Right lung (tissue), 5 donors: ENCODE measurements around the gene CACNA1D. TPM values are rescaled to one million over a fixed set of nuclear protein-coding genes. Genes with fewer than 3 reads are reported as not detected.
"Not testable (repeated sequence)": the region's sequence is repeated elsewhere in the genome, so short reads cannot be mapped to it uniquely, and the experiment has no call there.

ENCODE experiments used
- DNase-seq, 2 donors: peaks; one replicate each; pipeline ENCODE4 v3.0.0-alpha.2; 2013
- polyA plus RNA-seq, 5 donors: library from polyadenylated mRNA; unstranded; fragments of 120-200 nt; gene quantifications; one replicate each; pipeline versions ENCODE4 v1.2.1 to v1.2.3, GENCODE V29; 2013; ENCODE audit warnings: inconsistent platforms in 1 of 5, low replicate concordance in 1 of 5; ENCODE audit not compliant: insufficient read length in 5 of 5, insufficient read depth in 1 of 5

Gene CACNA1D
- polyA plus RNA-seq, 5 donors, result 41.9 to 56.4 (median 53.0) TPM

DNA sequence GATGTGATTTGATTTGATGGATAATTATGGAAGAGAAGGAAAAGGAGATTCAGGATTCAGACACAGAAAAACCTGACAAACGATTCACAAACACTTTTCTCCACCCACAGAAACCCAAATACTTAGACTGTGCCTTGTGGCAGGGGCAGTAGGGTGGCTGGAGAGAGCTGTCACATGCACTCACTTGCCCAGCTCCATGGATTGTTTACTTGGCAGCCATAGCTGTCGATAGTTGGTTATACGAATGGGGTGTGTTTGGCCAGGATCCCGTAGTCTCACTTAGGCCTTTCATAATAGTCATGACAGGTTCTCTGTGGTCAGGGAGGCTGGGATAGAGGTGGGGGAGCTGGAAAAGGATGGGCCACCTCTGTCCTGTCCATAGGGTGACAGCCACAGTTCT, 76.9 kb downstream of the CACNA1D start:
- DNase-seq, result no peak

DNA sequence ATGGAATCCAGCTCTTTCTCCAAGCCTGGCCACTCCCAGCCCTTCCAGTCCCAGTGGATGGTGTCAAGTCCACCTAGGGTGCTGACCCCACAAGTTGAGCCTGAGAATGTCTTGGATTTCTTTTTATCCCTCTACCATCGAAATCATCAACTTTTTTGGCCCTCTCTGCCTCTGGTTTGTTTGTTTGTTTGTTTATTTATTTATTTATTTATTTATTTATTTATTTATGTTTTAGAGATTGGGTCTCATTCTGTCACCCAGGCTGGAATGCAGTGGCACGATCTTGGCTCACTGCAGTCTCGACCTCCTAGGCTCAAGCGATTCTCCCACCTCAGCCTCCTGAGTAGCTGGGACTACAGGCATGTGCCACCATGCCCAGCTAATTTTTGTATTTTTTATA, 77.8 kb downstream of the CACNA1D start:
- not testable (repeated sequence) for DNase-seq

DNA sequence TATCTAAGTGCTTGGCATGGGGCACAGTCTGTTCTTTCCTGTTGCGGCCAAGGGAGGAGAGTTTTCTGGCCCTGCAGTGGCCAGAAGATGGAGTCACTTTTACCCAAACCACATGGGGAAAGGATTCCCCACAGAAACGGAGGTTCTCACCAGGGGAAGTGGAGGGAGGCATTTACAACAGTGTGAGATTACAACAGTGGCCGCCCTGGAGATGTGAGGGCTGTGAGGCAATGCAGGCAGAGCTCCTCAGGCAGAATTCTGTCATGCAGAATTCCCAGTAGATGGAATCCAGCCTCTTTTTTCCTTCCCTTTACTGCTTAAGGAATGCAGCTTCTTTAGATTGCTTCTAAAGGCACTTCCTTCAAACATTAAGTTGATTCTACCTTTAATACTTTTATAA, 83.1 kb downstream of the CACNA1D start:
- DNase-seq, result peak; percentile 22 to 24

DNA sequence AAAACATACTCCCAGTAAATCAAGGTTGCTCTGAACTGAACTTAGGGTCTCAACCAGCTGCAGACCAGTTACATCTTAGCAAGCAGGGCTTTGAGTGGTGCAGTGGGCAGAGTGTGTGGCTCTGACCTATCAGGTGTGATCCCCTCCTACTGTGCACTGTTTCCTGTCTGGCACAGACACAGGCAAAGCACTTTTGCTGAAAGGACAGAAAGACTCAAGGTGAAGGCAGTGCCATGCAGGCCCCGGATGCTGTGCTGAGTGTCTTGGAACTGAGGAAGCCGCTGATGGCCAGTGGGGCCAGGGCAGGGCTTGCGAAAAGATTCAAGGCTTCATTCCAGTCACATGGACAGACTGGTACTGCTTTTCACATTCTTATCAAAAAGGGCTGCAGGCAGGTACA, 85.2 kb downstream of the CACNA1D start:
- DNase-seq, result no peak

DNA sequence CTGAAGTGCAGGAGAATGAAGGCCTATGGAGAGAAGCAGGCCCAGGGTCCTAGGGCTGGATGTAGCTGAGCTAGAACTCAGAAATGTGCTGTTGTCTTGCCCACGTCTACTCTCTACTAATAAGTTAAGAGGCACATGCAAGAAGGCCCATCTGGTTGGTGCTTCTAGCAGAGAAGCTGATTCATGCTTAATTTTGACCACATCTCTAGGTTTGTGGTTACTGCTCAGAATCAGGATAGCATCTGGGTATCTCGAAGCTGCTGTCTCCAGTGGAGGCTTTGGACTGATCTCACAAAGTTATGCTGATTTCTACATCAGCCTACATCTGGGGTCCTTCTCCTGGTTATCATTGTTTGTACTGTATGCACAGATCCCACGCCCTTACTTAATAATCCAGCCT, 87.3 kb downstream of the CACNA1D start:
- no peak for DNase-seq

DNA sequence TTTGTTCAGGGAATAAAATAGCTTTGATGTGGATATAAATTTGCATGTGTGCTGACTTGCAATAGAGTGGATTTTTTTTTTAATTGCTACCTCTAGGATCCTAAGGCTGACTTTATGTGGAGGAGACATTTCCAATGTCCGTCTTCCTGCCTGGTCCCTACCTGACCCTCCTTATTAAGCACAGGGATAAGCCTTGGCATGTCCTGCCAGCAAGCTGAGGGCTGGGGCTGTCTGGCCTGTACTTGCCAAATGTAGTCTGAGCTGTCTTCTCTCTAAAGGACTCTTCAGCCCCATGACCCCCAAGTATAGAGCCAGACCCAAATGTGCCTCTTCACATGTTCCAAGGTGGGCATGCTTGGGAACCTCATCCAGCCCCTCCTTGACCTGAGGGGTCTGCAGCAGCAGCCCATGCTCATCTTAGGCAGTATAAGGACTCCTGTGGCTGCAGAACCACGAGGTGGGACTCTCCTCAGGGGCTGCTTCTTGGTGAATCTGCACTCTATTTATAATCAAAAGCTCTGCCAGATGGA, 88.8 kb downstream of the CACNA1D start:
- DNase-seq, result no peak

DNA sequence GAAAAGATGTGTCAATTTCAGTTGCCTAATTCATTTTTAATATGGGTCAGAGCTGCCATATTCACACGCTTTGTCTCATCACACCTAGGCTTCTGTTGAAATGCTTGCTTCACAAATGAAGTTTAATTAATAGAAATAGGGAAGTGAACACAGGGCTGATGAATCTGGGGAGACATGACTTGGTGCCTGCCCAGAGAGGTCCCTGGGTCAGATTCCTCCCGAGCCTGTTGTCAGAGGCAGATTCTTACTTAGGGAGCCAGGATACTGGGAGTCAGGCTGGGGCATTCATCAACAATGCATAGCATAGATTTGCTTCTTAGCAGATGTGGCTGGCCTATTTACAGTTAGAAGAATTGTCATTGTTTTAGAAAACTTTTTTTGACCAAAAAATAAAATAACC, 90.6 kb downstream of the CACNA1D start:
- DNase-seq, result no peak

DNA sequence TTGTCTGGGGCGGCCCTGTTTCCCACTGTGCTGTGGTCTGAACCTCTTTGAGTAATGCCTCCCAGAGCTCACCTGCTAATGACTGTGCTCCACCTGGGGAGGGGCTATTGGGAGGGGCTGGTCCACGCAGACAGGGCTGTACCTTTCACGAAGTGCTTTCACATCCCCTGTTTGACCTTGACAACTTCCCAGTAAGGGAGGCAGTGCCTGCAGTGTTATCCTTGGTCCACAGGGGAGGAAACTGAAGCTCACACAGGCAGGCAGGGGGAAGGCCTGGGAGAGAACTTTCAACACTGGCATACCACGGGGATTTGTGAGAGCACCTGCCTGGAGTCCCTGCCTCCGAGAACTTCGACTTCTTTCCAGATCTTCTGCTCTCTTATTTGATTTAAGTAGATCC, 91.2 kb downstream of the CACNA1D start:
- DNase-seq, result no peak

DNA sequence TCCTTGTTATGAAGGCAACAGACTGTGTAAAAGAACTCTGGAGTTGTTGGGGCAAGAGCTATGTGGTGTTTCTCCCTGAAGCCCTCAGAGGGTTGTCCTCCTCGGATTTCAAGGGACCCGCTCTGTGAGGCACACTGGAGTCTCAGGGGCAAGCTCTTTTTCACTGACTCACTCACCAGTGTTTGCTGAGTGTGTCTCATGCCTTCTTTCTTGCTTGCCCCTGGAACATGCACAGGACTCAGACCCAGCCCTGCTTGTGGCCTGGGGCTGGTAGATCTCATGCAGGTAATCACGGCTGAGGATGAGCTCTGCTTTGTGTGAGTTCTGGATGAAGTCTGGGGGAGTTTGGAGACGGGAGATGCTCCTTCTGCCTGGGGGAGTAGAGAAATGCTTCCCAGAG, 93.7 kb downstream of the CACNA1D start:
- no peak for DNase-seq

DNA sequence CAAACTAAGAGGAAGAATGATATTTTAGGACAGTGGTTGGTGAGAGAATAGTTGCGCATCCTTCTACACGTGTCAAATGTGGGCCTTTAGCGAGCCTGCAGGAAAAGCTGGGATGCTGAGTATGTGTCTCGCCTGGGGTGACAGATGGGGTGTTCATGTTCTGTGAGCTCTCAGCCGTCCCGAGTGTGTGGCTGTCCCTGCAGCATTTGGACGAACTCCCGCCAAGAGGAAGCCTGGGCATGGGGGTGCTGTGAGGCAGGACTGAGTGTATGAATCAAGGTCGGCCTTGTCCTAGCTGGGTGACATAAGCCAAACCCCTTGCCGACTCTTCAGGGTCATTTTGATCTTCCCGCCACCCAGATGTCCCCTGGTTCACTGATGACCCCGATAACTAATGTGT, 94.8 kb downstream of the CACNA1D start:
- DNase-seq, result no peak

DNA sequence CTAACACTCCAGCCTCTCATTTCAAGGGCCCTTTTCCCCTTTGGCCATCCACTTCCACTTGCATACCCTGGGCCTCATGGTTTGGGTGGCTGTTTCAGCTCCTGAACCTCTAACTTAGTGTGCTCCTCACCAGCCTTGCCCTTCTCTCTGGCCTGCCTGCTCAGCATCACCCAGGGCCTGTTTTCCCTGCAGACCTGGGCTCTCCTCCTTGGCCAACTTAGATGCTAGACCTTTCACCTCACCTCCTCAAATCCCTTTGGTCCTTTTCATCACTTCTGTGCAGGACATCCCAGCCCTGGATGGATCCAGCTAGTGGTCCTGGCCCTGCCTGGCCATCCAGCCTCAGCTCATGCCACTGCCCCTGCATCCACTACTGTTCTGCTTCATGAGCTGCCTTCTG, 95.4 kb downstream of the CACNA1D start:
- no peak for DNase-seq

DNA sequence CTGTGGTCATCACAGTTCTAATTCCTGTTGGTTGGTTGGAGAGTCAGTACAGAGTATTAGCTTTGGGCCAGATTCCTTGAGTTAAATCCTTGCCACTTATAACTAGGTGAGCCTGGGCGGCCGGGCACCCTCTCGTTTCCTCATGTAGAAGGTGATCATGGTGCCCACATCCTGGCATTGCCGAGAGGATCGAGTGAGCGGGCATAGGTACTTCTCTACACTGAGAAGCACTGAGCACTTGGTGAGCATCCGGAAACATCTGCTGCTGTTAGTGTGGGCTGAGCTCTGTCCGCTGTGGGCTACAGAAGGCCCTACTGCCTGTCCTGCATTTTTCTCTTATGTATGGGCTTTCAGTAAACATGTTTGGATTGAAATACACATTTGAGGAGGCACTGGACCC, 96.2 kb downstream of the CACNA1D start:
- DNase-seq, result no peak

DNA sequence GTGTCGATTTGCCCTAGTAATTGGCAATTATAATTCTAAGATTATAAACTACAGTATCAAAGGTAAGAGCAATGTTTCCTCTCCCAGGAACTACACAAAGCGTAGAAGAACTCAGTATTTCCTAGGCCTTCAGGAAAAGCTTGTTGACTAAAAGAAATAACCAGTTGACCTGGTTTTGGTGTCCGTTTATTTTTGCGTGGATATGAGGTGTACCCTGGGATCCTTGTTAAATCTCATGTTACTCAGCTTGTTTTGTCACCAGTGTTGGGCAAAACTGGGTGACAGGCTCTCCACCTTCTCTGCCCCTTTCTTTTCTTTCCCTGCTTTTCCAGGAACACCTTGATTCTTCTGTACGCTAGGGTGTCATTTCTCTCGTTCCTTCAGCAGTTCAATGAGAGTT, 97.2 kb downstream of the CACNA1D start:
- DNase-seq, result no peak

DNA sequence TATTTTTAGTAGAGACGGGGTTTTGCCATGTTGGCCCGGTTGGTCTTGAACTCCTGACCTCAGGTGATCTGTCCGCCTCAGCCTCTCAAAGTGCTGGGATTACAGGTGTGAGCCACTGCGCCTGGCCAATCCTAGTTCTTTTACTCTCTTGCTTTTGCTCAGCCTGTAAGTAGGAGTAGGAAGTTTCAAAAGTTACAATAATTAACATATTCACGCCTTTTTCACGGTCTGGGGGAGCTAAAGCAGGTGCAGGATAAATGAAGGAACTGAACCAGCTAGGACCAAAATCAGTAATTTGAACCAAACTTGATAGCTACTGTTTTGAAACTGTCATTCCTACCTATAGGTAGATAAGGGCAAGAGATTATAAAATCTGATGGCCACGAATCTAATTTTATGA, 98.5 kb downstream of the CACNA1D start:
- no peak for DNase-seq

DNA sequence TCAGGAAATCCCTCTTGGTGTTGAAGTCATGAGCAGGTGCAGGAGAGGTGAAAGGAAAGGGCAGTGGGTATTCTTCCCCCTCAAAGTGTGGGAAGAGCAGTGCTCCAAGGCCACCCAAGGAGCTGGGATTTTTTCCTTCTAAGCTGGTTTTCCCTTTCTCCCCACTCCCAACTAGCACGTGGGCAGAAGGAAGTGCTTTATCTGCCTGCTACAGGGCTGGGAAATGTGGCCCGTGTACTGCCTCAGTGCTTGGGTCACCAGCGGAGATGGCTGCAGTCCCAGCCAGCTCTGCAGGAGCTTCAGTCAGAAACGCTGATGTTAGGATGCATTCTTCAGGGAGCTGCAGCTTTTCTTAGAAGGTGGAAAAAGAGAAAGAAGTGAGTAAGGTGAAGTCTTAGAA, 99.2 kb downstream of the CACNA1D start:
- no peak for DNase-seq

DNA sequence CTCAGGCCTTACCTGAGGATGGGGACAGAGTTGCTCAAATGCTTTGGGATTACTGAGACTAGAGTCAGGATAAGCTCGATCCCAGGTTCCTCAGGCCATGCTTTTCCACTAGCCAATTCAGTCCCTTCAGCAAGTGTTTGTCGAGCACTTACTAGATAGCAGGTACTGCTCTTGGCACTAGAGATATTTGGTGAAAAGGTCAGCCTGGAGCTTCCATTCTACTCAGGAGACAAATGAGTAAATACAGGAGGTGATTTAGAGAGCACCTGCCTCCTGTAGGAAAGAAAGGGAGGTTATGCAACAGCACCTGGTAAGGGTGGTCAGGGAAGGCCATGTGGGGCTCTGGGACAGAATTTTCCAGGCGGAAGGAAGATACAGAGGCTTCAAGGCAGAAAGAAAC, 99.9 kb downstream of the CACNA1D start:
- DNase-seq, result no peak

DNA sequence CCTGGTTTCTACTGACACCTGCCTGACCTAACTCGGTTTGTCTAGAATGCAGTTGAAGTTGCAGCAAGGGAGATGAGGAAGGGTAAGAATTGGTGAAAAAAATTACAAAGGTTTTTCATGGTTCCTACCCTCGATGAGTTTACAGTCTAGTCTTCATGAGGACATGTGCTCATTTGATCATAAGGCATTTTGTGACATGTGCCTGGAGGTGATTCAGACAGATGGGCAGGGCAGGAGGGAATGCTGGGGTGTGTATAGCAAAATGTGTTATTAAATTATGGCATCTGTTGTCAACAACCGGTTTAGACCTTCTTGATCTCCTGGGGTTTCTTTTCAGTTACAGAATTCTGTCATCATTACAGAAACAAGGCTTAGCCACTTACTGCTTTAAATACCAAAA, 101.2 kb downstream of the CACNA1D start:
- no peak for DNase-seq

DNA sequence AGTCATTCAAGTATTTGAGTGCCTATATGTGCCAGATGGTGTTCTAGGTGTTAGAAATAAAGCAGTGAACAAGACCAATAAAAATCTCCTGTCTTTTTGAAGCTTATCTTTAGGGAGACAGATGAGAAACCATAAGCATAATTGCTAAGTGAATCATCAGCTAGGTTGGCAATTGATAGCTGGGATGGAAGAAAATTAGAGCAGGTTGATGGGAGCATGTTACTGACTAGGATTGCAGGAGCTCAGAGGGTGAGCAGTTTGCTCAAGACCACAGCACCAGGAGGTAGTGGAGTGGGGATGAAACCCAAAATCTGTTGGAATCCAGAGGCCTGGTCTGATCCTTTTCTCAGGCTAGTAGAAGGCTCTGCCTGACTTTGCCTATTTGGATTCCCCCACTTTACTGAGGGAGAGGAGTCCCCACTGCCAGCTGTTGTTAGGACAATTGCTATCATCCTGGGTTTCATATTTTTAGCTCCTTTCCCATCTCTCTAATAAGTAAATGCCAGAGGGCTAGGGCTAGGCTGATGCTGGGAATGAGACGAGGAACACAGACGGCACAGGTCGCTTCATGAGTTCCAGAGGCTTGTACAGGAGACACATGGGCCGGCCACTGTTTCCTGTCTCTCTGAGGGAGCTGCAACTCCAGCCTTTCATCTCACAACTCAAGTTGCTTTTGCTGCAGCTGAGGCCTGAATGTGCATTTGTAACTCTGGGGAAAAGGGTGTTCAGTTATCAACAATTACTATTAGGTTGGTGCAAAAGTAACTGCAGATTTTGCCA, 102.9 kb downstream of the CACNA1D start:
- DNase-seq, result no peak

DNA sequence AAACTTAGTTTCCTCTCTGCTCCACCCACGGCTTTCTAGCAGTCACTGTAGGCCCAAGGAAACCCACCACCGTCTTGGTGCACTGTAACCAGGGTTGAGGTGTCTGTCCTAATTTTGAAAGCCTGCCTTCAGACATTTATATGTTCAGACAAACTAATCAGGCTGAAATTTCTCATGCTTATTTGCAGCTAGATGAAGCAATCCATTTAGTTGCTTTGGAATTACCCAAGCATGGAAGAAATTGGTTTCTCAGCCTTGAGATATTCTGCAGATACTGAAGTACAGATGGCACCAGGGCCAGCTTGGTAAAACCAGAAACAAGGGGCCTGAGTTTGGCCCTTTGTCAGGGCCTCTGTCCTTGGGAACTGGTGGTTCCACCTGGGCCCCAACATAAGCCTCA, 105.4 kb downstream of the CACNA1D start:
- no peak for DNase-seq

DNA sequence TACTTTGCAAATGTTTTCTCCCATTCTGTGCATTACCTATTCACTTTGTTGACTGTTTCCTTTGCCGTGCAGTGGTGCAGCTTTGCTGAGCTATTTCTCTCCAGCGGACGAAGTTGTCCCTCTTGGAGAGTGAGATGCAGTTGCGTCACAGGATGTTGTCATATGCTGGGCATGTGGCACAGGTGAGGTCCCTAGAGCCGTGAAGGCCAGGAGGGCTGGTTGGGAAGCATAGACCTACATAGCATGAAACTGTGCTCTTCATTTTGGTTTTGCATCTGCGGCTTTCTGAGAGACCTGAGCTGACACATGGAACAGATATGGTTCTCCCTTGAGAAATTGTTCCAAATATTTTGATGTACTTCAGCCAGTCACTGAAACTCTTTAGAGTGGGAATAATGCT, 108.5 kb downstream of the CACNA1D start:
- no peak for DNase-seq

DNA sequence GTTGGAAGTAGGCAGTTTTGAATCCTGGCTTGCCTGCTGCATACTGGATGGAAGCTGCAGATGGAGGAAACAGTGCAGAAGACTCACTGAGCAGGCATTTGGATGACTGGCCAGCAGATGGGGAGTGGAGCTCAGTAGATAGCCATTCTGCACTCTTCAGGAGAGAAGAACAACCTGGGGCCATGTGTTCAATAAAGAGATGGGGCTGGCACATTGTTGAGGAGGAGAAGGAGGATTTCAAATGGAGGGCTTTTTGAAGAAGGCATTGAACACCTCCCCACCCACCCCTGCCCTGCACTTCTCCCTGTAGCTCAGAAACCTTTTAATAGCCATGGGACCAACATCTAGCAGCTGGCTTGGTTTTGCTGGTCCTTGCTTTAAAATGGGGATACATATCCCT, 109.8 kb downstream of the CACNA1D start:
- DNase-seq, result no peak

DNA sequence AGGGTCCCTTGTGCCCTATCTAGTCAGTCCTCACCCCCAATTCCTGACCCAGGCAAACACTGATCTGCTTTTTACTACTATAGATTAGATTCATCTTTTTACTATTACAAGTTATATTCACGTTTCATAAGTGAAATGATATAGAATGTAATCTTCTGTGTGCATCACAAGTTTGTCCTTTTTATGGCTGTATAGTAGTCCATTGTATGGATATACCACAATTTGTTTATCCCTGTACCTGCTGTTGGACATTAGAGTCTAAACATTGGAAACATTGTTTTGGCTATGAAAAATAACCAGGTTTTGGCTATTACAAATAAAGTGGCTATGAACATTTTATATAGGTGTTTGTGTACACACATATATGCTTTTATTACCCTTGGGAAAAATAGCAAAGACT, 112.4 kb downstream of the CACNA1D start:
- no peak for DNase-seq

DNA sequence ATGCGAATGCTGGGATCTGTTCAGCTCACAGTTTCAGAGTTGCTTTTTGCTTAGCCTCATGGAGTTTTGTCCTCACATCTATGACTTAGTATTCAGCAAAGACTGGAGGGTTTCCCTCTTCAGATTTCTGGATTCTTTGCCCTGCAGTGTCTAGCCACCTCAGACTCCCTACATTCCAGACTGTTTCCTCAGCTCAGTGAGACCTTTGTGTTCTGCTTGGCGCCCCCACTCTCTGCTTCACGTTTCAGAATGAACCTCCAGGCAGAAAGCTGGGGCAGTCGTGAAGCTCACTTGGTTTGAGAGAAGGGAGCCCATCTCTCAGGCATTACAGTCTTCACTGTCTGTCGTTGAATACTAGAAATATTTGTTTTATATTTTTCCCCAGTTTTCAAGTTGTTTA, 118.1 kb downstream of the CACNA1D start:
- no peak for DNase-seq

DNA sequence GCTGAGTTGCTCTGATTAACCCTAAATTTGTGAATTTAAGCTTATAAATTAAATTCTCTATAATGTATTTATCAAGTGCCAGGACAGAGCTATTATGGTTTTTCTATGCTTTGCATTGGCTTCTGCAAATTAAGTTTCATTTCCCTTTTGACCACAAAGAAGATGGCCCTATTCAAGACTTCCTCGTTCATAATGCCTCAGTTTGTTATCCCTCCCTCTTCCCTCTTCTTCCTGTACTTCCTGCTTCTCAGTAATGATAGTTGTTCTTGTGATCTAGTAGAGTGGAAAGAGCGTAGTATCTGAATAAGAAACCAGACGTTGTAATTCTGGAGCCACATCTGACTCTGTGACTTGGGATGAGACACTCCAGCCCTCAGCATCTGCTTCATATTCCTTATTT, 118.7 kb downstream of the CACNA1D start:
- no peak for DNase-seq
